ENCODE measurements around the gene TBC1D22A. TPM values are rescaled to one million over a fixed set of nuclear protein-coding genes. Genes with fewer than 3 reads are reported as not detected.
"Not testable (repeated sequence)": the region's sequence is repeated elsewhere in the genome, so short reads cannot be mapped to it uniquely, and the experiment has no call there.

The TBC1D22A gene
- total RNA-seq, 1 donor from 2014 or later = 87.8 TPM

DNA sequence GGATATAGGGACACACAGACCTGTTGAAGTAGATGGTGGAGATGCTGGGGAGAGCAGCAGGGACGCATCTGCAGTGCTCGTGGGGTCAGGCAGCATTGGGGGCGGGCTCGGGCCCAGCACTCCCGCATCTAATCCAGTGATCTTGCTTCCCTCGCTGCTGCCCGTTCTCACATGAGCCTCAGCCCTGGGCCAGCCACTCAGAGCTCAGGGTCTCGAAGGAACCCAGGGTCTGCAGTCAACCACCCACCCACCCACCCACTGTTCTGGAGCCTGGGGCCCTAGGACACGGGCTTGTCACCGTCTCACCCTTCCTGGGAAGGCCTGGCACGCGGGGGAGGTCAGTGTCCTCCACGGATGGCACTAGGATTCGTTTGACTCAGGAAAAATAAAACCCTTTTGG is 406.0 kb downstream of the TBC1D22A start:
- peaks cover 4 to 8% of the 10 kb centered on the region in 2 donors for H3K36me3 ChIP-seq

DNA sequence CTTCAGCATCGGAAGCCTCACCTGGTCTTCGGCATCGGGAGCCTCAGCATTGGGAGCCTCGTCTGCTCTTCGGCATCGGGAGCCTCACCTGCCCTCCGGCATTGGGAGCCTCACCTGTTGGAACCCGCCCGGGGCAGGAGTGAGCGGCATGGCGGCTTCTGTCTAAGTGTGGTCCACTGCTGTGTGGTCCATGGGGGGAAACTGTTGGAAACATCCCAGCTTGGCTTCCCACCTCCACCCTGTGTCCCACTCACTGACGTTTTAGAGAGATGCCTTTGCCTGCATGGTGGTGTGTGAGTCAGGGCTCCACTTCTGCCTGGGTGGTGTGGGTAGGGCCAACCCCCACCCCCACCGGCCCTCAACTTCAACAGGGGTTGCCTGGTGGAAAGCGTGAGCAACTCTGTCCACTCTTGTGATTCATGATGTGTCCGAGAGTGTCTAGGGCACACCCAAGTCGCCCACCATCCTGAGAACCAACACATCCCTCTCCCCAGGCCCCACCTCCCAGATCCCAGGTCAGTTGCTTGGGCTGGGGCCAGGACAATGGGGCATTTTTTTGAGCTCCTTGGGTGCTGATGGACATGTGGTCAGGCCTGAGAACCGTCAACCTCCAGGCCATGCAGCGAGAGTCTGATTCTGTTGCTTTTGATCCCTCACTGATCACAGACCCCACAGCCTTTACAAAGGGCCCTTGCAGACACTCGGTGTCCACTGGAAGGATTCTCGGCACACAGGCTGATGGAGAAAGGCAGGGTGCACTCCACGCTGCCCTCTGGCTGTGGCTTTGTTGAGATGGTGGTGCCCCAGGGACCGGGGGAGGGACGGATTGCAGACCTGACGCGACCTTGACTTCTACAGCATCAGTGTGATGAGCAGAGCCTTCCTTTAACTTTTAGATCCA is 406.7 kb downstream of the TBC1D22A start:
- intact Hi-C loops (cut with DNase I) = no loop called here
- TF ChIP-seq, protein P1, sequence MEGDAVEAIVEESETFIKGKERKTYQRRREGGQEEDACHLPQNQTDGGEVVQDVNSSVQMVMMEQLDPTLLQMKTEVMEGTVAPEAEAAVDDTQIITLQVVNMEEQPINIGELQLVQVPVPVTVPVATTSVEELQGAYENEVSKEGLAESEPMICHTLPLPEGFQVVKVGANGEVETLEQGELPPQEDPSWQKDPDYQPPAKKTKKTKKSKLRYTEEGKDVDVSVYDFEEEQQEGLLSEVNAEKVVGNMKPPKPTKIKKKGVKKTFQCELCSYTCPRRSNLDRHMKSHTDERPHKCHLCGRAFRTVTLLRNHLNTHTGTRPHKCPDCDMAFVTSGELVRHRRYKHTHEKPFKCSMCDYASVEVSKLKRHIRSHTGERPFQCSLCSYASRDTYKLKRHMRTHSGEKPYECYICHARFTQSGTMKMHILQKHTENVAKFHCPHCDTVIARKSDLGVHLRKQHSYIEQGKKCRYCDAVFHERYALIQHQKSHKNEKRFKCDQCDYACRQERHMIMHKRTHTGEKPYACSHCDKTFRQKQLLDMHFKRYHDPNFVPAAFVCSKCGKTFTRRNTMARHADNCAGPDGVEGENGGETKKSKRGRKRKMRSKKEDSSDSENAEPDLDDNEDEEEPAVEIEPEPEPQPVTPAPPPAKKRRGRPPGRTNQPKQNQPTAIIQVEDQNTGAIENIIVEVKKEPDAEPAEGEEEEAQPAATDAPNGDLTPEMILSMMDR (IDR thresholded peaks at IDR 0.05) = no peak
- peaks cover 11 to 15% of the 10 kb centered on the region in 2 donors for H3K36me3 ChIP-seq
- no peak overlapping the region for H3K4me3 ChIP-seq
- DNase-seq (ENCODE audit: low spot score in 2 of 2) = peak in 1 of 2 donors; percentile 40
- H3K4me1 ChIP-seq = no peaks in the 10 kb centered on the region
- H3K27ac ChIP-seq = no peak overlapping the region
- no peaks in the 10 kb centered on the region for H3K27me3 ChIP-seq
- H3K9me3 ChIP-seq = peaks cover 0 to 3% of the 10 kb centered on the region in 2 donors

More for the DNA sequence above, 406.0 kb downstream of the TBC1D22A start:
- Histone ChIP-seq H3K27me3 (no peaks in the 10 kb centered on the region), H3K4me1 (no peaks in the 10 kb centered on the region), H3K27ac (no peak overlapping the region), H3K4me3 (no peak overlapping the region), H3K9me3 (no peaks in the 10 kb centered on the region)
- TF ChIP-seq, protein P1 (IDR thresholded peaks at IDR 0.05) = no peak
- intact Hi-C loops (cut with DNase I) = no loop called here
- DNase-seq (ENCODE audit: low spot score in 2 of 2) = peak in 1 of 2 donors; percentile 31

DNA sequence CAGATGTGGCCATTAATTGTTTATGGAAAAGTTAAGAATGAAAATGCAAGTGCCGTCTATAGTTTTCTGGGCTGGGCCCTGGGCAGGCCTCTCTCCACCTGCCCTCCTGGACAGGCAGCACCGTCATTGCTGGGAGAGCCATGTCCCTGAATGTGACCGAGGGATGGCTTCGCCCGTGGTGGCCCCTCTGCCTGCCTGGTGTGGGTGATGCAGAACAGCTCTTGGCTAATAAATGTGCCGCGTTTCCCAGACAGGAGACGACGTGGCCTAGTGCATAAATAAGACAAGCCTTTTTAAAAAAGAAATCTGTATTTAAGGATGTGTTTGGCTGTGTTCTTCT is 407.3 kb downstream of the TBC1D22A start:
- Histone ChIP-seq H3K9me3 (peaks cover 0 to 4% of the 10 kb centered on the region in 2 donors), H3K36me3 (peaks cover 17% of the 10 kb centered on the region in 2 donors), H3K4me1 (no peaks in the 10 kb centered on the region), H3K4me3 (no peak overlapping the region), H3K27me3 (no peaks in the 10 kb centered on the region), H3K27ac (no peak overlapping the region)
- intact Hi-C loops (cut with DNase I) = no loop called here
- TF ChIP-seq, protein P1 (IDR thresholded peaks at IDR 0.05) = no peak
- DNase-seq (ENCODE audit: low spot score in 2 of 2) = peak in 1 of 2 donors; percentile 54

DNA sequence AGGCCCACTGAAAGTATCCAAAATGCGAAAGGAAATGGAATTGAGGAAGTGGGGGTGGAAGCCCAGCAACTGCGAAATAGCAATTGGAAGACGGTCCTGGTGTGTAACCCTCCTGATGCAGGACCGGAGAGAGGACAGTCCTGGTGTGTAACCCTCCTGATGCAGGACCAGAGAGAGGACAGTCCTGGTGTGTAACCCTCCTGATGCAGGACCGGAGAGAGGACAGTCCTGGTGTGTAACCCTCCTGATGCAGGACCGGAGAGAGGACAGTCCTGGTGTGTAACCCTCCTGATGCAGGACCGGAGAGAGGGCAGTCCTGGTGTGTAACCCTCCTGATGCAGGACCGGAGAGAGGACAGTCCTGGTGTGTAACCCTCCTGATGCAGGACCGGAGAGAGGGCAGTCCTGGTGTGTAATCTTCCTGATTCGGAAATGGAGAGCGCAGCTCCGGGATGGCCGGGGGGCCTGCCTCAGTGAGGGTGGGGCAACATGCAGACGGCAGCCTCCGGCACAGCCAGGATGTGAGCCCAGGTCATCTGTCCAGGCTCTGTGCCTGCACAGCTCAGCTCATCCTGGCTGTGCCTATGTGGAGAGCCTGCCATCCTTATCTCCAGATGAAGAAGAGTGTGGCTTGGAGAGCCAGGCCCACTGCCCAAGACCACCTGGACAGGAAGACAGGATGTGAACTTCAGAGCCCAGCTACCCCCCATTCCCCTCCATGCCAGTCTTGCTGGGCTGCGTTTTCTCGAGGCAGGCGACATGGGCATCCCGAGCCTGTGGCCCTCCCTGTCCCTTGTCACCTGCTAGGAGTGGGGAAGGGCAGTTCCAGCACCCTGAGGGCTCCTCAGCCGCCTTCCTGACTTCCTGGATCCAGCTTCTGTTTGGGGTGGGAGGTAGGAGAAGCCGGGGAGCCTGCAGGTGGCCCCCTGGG is 408.3 kb downstream of the TBC1D22A start:
- intact Hi-C loops (cut with DNase I); H3K4me1 ChIP-seq; H3K27me3 ChIP-seq; H3K9me3 ChIP-seq; H3K27ac ChIP-seq; H3K4me3 ChIP-seq: not testable (repeated sequence)
- DNase-seq (ENCODE audit: low spot score in 2 of 2) = peak in 1 of 2 donors; percentile 40
- peaks cover 21 to 25% of the 10 kb centered on the region in 2 donors for H3K36me3 ChIP-seq

DNA sequence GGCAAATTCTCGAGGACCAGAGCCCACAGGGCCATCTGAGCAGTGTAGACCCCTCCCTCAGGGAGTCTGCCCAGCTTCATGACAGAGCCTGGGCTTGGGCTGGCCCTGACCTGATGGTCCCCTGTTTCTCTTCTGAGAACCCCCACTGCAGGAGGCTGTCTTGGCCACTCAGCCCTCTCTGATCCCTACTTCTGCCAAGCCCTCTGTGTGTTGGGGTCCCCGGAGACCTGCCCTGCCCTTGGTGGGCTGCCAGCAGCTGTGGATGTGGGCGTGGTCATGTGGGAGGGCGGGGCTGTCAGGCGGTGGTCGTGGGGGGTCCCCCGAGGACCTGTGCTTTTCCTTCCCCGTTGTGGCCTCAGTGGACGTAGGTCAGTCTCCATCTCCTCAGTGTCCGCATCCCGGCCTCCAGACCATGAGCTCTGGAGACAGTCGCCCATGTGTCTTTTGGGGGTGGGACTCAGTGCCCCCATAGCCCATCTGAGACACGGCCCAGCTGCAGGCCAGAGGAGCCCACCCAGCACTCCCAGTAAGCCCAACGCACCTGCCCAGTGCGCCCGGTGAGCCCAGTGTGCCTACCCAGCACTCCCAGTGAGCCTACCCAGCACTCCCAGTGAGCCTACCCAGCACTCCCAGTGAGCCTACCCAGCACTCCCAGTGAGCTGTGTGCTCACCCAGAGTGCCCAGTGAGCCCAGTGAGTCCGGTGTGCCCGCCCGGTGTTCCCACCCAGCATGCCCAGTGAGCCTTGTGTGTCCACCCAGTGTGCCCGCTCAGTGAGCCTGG is 409.2 kb downstream of the TBC1D22A start:
- intact Hi-C loops (cut with DNase I) = no loop called here
- H3K9me3 ChIP-seq = peaks cover 0 to 4% of the 10 kb centered on the region in 2 donors
- TF ChIP-seq, protein P1 (IDR thresholded peaks at IDR 0.05) = no peak

More for the DNA sequence above, 409.2 kb downstream of the TBC1D22A start:
- no peak overlapping the region for H3K27ac ChIP-seq
- H3K36me3 ChIP-seq = peaks cover 17 to 28% of the 10 kb centered on the region in 2 donors
- no peak overlapping the region for H3K4me3 ChIP-seq
- no peaks in the 10 kb centered on the region for H3K4me1 ChIP-seq
- DNase-seq (ENCODE audit: low spot score in 2 of 2) = peak in 1 of 2 donors; percentile 60
- no peaks in the 10 kb centered on the region for H3K27me3 ChIP-seq

Measured in ascending aorta (tissue), 2 donors.